ENCODE results near the gene ZNF525.
A peak's percentile ranks its signal among the peaks of the same experiment; 100 is the strongest.
"Not testable (repeated sequence)": the region's sequence is repeated elsewhere in the genome, so short reads cannot be mapped to it uniquely, and the experiment has no call there.

The ZNF525 gene

GRCh38 chr19:53395840-53396524 is 30.5 kb downstream of the ZNF525 start:
- DNase-seq (ENCODE audit: low spot score), result not testable (repeated sequence)

DNA sequence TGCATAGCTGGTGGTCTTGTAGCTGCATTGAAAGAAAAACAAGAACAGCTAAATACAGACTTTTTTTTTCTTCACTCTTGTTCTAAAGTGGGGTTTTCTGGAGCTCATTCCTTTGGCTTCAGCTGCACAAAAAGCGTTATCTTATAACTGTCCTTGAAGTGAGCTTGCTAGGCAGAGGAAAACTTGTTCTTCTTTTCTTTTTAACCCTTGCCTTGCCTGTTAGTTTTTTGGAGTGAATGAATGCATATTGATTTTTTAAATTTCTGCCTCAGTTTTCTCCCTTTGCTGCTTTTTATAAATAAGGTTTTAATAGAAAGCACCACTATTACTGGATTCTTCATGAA is 31.0 kb downstream of the ZNF525 start:
- no peak for DNase-seq (ENCODE audit: low spot score)

DNA sequence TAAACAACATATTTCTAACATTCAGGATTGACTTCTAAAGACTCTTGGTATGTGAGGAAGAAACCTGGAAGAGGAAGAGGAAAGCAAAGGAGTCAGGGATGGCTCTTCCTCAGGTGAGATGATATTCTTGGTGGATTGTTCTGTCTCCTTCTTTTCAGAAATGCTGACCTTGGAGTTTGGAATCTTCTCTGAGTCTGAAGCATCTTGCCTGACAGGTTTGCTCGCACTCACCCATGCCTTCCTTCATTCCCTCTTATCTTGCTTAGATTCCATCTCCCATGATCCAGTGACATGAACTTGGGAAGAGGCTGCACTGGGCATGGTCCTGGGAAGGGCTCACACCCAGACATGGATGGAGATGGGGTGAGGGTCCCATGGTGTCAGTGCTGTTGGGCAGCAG is 32.4 kb downstream of the ZNF525 start:
- DNase-seq (ENCODE audit: low spot score), result not testable (repeated sequence)

- no peak for DNase-seq (ENCODE audit: low spot score)
These were observed 44.1 kb downstream of the ZNF525 start for GRCh38 chr19:53409505-53410204.

- DNase-seq (ENCODE audit: low spot score), result not testable (repeated sequence)
These were observed 55.2 kb downstream of the ZNF525 start for GRCh38 chr19:53420520-53421315.

- no peak for DNase-seq (ENCODE audit: low spot score)
These were observed 57.0 kb downstream of the ZNF525 start for GRCh38 chr19:53422551-53422950.

DNA sequence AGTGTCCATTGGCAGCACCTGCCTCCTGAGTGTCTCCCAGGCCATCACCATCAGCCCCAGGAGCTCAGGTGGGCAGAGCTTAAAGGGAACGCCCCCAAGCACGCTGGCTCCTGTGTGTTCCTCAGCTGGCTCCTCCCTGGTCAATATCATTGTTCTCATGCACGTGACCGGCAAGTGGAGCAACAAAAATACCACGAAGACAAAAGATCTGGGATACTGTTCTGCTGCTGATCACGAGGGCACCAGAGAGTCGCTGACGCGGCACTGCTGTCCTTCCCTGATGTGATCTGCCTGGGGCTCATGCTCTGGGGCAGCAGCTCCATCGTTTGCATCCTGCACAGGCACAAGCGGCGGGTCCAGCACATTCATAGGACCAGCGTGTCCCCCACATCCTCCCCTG is 57.6 kb downstream of the ZNF525 start:
- DNase-seq (ENCODE audit: low spot score), result not testable (repeated sequence)

DNA sequence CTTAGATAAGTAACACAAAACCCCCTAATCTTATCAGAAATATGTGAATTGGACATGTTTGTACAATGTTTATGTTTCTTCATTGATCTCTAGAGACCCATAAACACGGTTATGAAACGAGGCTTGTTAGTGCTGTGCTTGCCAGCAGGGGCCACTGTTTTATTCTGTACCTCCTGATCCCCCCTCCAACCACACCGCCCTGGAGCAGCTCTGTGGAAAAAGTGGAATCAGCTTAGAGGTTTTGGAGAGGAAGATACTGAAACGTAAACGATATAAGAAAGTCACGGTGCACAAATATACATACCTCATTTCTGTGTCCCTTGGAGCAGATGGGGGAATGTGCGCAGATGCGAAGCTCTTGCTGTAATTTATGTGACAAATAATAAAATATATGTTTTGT is 58.2 kb downstream of the ZNF525 start:
- DNase-seq (ENCODE audit: low spot score), result not testable (repeated sequence)

GRCh38 chr19:53424968-53425597 is 59.6 kb downstream of the ZNF525 start:
- DNase-seq (ENCODE audit: low spot score), result peak; percentile 80

GRCh38 chr19:53431399-53432087 is 66.0 kb downstream of the ZNF525 start, which contains the start of gene ZNF761:
TSS of gene ZNF761 (plus strand) at chr19:53431984. CDS start at chr19:53447269, 15,285 bp downstream.
- peak; percentile 97 for DNase-seq (ENCODE audit: low spot score)

DNA sequence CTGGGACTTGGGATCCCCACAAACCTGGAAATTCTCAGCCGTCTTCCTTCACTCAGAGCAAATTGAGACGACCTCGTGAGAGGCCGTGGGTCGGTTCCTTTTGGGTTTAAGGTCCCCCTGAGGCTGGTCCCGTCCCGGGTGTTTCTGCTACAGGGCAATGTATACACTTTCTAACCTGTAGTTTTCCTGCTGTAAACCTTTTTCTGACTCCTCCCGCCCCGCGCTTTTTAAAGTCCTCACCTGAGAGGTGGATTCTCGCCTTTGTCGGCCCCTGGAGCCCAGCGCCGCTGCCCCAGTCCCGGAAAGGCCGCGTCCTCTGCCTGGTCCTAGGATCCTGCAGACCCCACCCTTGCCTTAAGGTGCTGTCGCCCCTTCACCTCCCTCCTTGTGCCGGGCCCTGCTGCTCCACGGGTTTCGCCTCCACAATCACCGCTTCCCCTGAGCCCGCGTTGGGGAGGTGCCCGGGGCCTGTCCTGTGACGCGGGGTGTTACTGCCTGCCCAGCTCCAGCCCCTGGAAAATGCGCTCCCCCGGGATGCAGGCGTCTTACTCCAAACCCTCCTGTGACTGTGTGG is 66.7 kb downstream of the ZNF525 start:
- DNase-seq (ENCODE audit: low spot score), result peak; percentile 28
